Measurements from ENCODE around the gene TGM1. TPM values are rescaled to one million over a fixed set of nuclear protein-coding genes. Genes with fewer than 3 reads are reported as not detected.

The TGM1 gene
- total and polyA plus RNA-seq, 2 donors (not counting 1 experiment from before 2014, with no cell fraction given): 2.7 to 11.9 TPM

- H3K27me3 Mint-ChIP-seq: no peaks in the 10 kb centered on the region
- peak within 1 kb of the TSS; percentile 36 to 67 for H3K27ac ChIP-seq (ENCODE audit: low read length in 2 of 2)
- DNase-seq (no peak), ATAC-seq (ENCODE audit: low read depth) (peak; percentile 61)
- no peaks in the 10 kb centered on the region for H3K27me3 ChIP-seq (replicated peaks in 1 of 4; ENCODE audit: control extremely low read depth in 1 of 4, control insufficient read depth in 3 of 4, insufficient read depth in 4 of 4, low read length in 3 of 4)
- peaks cover 57% of the 10 kb centered on the region for H3K4me1 Mint-ChIP-seq
- peak within 1 kb of the TSS; percentile 83 for H3K4me2 ChIP-seq (replicated peaks; ENCODE audit: low read depth, low read length, poor library complexity, severe bottlenecking)
- H3K36me3 ChIP-seq (replicated peaks in 1 of 2; ENCODE audit: control extremely low read depth in 1 of 2, control insufficient read depth in 1 of 2, extremely low read depth in 1 of 2, insufficient read depth in 2 of 2, low read length in 1 of 2): peaks cover 0 to 32% of the 10 kb centered on the region in 2 experiments
- H3K4me3 Mint-ChIP-seq: peak within 1 kb of the TSS; percentile 96
- H3K9me3 Mint-ChIP-seq (ENCODE audit: insufficient read depth): no peaks in the 10 kb centered on the region
- intact Hi-C loops (cut with micrococcal nuclease): loop anchor here (1.0 to 5.0 kb wide), 10 partner anchors 9 to 209 kb away; partner anchors contain the start of genes CHMP4A, DCAF11, DHRS1 and IPO4
- peak within 1 kb of the TSS; percentile 95 for H3K27ac Mint-ChIP-seq
- peaks cover 18% of the 10 kb centered on the region for H4K20me1 ChIP-seq (ENCODE audit: control insufficient read depth, insufficient read depth, low read length, poor library complexity, severe bottlenecking)
- no peaks in the 10 kb centered on the region for H3K9me3 ChIP-seq (ENCODE audit: control extremely low read depth in 1 of 3, control insufficient read depth in 2 of 3, insufficient read depth in 1 of 3, low read length in 2 of 3)
- 5% methylated on average over 24 of the region's 38 CpGs for WGBS (ENCODE audit: insufficient coverage)
- peak within 1 kb of the TSS; percentile 90 for H2AFZ ChIP-seq (ENCODE audit: insufficient read depth, low read depth, low read length, poor library complexity, severe bottlenecking)
- peak within 1 kb of the TSS; percentile 91 for H3K9ac ChIP-seq (ENCODE audit: low read length)
- H3K4me1 ChIP-seq (ENCODE audit: control insufficient read depth in 2 of 2, insufficient read depth in 2 of 2, low read length in 2 of 2): peaks cover 18 to 24% of the 10 kb centered on the region in 2 donors
- ChIA-PET CTCF (interaction anchor here (0.7 to 2.3 kb wide), 3 partner anchors 10 to 924 kb away, joined by 3 to 19 read pairs (median 5); partner anchors contain the start of genes MDP1 and TINF2), POLR2A (interaction anchor here (0.9 to 3.5 kb wide), 4 partner anchors 10 to 52 kb away, joined by 3 to 13 read pairs (median 10); partner anchors contain the start of genes CHMP4A, MDP1 and TINF2)
- H3K4me3 ChIP-seq (ENCODE audit: control extremely low read depth in 1 of 5, extremely low read depth in 1 of 5, insufficient read depth in 1 of 5, low read depth in 2 of 5, low read length in 4 of 5): peak within 1 kb of the TSS; percentile 75 to 100 (median 97)
- H3K79me2 ChIP-seq (ENCODE audit: control insufficient read depth, insufficient read depth, low read length): peaks cover 65% of the 10 kb centered on the region
- TF ChIP-seq CTCF (IDR thresholded peaks at IDR 0.05) (no peak), EZH2 (IDR thresholded peaks at IDR 0.05; ENCODE audit: borderline replicate concordance, insufficient read depth, low read depth, low read length, poor library complexity, severe bottlenecking) (no peak)
Measured at GRCh38 chr14:24232645-24233537, 30.1 kb downstream of the TGM1 start, which contains the start of gene GMPR2. TSS of gene GMPR2 (plus strand) at chr14:24232929. CDS start at chr14:24233254, 325 bp downstream.

All from B cell (primary cell).